ENCODE measurements around the gene CLDN20.

- no peak for TF ChIP-seq FOXM1 (IDR thresholded peaks at IDR 0.05; ENCODE audit: borderline replicate concordance)
- TF ChIP-seq FOXA1 (IDR thresholded peaks at IDR 0.05), result no peak
- no peak for TF ChIP-seq ARNT (IDR thresholded peaks at IDR 0.05)
- no peak for TF ChIP-seq L3MBTL2 (conservative IDR thresholded peaks at IDR 0.05)
- no peak for TF ChIP-seq TARDBP (IDR thresholded peaks at IDR 0.05)
- no peak for TF ChIP-seq BHLHE40 (IDR thresholded peaks at IDR 0.05; ENCODE audit: borderline replicate concordance)
- TF ChIP-seq FOXK2 (IDR thresholded peaks at IDR 0.05), result no peak
- no peak for TF ChIP-seq SUZ12 (IDR thresholded peaks at IDR 0.05)
- no peak for TF ChIP-seq HDGF (IDR thresholded peaks at IDR 0.05; ENCODE audit: borderline replicate concordance)
- TF ChIP-seq SP1 (IDR thresholded peaks at IDR 0.05), result no peak
- no peak for TF ChIP-seq ELF4 (IDR thresholded peaks at IDR 0.05)
- no peak for TF ChIP-seq NFRKB (IDR thresholded peaks at IDR 0.05)
- no peak for TF ChIP-seq PKNOX1 (IDR thresholded peaks at IDR 0.05)
These were observed 52.6 kb downstream of the CLDN20 start for GRCh38 chr6:155316419-155316818.

Measured in HEK293T (cell line).